HG02588 (cell line): Measurements from ENCODE around the gene TMEM151B.
"Not testable (repeated sequence)": the region's sequence is repeated elsewhere in the genome, so short reads cannot be mapped to it uniquely, and the experiment has no call there.

Source experiments
- ATAC-seq: cut with Tn5 transposase; IDR thresholded peaks from one replicate; pipeline ENCODE4 v1.9.1; 2021; ENCODE audit warnings: mild to moderate bottlenecking, moderate library complexity; ENCODE audit not compliant: unreplicated experiment

Gene TMEM151B

DNA sequence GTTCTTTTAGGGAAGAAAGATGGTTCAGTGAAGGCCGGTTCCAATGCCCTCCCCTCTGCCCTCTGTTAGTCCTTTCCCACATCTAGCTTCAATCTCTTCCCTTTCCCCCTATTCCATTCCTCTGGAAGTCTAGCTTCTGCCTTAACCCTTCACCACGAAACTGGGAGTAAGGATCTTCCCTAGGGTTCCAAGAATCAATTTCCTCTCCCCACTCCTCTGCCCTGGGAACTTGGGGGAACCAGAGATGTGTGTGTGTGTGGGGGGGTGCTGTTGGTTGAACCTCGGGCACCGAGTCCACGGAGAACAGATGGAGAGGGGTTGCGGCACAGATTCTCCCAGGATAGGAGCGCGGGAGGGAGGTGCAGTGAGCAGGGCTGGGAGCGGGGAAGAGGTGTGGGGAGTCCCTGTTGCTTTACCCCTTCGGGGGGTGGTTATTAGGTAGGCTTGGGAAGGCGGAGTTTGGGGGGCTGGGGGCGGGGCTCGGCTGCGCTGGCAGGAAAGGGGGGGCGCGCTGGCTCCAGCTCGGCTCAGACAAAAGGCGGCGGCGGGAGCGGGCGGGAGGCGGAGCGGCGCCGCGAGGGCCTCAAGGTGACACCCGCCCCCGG lies at the start of gene TMEM151B:
Gene TMEM151B, plus strand, starts transcription at position 530 of the 605 bp plus-strand sequence. CDS start 293 bp downstream, outside the sequence.
- no peak for ATAC-seq

DNA sequence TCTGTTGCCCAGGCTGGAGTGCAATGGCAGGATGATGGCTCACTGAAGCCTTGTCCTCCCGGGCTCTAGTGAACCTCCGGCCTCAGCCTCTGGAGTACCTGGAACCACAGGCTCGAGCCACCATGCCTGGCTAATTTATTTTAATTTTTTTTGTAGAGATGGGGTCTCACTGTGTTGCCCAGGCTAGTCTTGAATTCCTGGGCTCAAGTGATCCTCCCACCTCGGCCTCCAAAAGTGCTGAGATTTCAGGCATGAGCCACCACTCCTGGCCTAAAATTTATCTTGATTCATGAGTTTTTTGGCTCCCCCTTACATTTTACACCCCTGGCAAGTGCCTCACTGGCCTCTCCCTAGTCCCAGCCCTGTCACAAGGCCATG lies 49.3 kb upstream of the TMEM151B start:
- ATAC-seq, result no peak

DNA sequence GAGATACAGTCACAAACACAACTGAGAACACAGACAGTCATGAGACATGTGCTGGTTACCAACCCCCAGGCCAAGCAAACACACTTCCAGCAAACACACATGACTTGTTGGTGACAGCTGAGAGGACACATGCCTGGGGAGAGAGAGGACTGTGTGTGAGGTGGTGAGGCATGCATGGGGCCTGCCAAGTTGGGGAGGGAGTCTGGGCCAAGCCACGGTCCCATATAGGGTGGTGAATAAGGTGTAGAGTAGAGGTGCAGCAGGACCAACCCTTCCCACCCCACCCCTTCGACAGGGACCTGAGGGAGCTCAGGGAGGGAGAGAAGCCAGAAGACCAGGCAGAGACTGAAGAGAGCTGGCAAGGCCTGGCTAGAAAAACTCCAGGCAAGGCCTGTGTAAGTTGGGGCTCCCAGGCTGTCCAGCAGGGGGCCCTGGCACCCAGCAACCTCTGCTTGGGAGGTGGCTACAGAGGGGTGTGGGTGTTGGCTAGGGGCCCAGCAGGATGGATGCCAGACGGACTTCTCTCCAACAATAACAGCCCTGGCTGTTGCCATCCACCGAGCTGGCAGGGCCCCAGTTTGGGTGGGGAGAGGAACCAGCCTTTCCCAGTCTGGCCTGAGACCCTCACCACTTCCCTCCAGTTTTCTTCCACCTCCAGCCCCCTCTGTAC lies 48.8 kb upstream of the TMEM151B start:
- ATAC-seq, result no peak

DNA sequence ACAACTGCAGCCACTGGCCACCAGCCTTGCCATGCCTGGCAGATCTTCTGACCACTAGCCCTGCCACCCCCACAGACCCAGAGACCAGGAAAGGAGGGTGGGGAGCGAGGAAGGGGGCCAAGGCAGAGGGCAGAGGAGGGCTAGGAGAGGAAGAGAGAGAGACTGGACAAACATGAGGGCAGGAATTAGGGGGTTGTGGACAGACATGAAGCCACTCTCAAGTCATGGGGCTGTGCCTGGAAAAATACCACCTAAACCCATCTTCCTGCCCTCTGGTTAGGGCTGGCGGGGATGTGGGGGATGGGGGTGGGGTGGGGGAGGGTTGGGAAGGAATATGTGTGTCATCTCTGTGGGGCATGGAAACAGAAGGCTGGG lies 48.3 kb upstream of the TMEM151B start:
- ATAC-seq, result no peak

DNA sequence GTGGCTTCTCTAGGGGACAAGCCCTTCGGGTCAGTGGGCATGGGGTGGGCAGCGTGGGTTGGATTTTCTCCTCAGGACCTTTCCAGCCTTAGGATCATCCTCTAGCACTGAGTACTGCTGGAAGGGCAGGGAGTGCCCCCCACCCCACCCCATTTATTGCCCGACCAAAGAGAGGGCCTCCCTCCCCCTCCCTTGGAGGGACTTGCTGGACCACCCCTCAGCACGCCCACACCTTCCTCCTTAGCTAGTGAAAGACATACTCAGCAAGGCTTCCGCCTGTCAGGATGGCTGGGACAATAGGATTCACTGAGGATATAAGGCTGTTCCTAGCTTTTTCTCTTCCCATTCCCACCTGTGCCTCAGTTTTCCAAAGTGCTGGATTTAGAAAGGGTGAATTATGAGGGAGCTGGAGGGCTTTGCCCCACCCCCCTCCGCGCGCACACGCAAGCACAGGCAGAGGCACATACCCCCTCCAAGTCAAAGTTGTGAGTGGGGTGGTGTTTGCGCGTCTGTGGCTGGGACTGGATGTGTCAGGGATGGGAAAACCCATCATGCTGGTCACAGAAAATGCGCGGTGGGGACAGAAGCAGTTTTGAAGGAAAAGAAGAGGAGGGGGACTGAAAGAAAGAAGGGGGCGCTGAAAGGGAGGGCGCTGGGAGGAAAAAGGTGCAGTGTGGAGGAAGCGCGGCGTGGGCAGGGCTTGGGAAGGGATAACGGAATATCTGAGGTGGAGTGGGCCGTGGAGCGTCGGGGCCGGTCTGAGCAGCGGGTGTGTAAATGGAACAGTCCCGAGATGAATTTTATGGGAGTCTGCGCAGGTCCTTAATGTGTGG lies 47.5 kb upstream of the TMEM151B start:
- ATAC-seq, result no peak

DNA sequence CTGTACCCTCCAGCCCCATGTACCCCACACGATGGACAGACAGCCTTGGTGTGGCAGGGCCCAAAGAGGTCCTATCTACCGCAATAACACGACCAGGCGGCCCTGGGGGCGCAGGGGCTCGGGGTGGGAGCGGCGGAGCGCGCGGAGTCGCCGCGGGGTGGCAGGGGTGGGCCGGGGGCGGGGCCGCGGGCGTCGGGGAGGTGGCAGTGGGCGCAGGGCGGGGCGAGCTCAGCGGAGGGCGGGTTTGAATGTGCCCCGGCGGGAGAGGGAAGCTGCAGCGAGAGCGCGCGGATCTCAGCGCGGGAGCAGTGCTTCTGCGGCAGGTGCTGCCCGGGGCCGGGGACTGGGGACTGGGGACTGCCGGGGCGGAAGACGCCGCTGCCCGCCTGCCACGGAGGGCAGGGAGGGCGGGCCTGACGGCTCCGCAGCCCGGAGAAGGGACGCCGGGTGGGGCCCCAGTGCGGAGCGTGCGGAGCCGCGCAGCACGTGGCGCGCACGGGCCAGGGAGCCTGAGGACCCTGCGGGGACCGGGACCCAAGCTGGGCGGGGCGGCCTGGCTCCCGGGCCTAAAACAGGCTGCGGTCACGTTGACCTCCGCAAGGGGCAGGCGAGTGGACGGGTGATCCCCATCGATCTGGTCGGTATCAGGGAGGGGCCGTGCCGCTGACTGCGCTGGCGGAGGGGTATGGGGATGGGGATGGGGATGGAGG lies 46.8 kb upstream of the TMEM151B start, which contains the start of gene SLC29A1:
Gene SLC29A1, plus strand, starts transcription at position 277 of the 710 bp plus-strand sequence. CDS start 3,719 bp downstream, outside the sequence.
- ATAC-seq, result peak; percentile 44

DNA sequence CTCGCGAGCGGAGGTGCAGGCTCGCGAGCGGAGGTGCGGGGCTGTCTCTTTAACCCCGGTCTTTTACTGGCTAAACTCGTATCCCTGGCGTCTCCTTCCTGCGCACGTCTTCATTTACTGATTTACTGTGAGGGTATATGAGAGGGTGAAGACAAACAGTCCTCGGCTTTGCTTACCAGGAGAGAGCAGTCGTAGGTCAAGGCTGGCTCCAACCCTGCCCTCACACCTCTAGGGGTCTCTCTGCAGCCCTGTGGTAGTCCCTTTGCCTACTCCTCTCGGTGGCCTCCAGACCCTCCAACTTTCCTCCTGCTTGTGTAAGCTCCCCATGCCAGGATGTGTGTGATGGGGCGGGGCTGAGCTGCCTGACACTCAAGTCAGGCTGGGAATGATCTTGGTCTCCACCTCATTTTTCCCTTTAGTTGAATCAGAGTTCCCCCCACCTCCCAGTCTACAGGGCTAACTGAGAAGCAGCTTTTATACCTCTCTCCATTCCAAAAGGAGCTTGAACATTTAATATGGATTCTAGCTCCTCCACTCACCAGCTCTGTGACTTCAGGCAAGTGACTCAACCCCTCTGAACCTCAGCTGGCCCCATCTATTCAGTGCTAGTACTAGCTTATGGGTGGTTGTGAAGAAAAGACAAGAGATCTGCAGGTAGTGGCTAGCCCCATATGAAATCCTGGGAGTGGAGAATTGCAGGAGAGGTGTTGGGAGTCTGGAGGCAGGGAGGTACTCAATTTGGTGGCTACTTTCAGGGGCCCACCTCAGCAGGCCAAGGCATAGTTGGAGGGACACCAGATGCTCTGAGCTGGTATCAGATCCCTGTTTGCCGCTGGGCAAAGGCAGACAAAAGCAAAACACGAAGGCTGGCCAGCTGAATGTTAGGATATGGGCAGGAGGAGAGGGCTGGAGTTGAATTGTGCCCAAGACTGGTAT lies 46.0 kb upstream of the TMEM151B start:
- ATAC-seq, result no peak

DNA sequence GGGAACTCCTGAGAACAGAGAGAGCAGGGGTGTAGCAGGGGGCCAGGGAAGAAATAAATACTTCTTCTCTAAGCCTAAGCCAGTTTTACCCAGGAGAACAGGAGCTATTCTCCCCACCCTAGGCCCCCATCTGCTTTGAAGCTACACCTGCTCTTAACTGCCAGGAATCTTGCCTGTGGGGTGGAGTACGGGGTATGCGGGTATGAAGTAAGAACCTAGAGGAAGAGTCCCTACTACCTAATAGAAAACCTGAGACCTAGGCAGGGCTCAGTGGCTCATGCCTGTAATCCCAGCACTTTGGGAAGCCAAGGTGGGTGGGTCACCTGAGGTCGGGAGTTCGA lies 45.3 kb upstream of the TMEM151B start:
- ATAC-seq, result no peak

DNA sequence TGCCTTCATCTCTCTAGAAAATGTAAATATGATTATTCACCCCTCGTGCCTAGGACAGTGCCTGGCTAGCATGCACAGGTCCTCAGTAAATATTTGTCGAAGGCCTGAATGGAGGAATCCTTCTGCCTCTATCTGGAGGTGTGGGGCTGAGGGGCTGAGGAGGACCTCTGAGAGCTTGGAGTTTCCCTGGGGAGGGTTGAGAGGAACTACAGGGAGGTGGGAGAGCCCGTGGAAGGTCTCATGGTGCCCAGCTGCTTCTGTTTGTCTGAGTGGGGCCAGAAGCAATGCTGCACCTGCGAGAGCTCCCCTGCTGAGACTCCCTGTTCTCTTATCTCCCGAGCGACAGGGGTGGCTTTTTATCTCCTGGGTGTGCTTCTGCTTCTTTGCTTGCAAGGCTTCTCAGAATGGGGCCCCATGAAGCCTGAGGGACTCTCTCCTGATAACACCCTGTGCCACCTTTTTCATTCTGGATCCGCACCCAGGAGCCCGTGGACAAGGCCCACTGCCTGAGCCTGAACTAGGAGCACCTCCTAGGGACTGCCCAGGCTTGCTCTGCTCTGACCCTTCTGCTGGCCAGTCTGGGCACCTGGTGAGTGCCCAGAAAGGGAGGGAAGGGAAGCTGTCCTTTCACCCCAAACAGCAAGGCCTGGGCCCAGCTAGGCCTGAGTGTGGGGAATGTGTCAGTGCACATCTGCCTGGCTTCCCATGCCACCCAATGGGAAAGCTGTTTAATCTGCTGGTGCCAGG lies 44.5 kb upstream of the TMEM151B start:
- no peak for ATAC-seq

DNA sequence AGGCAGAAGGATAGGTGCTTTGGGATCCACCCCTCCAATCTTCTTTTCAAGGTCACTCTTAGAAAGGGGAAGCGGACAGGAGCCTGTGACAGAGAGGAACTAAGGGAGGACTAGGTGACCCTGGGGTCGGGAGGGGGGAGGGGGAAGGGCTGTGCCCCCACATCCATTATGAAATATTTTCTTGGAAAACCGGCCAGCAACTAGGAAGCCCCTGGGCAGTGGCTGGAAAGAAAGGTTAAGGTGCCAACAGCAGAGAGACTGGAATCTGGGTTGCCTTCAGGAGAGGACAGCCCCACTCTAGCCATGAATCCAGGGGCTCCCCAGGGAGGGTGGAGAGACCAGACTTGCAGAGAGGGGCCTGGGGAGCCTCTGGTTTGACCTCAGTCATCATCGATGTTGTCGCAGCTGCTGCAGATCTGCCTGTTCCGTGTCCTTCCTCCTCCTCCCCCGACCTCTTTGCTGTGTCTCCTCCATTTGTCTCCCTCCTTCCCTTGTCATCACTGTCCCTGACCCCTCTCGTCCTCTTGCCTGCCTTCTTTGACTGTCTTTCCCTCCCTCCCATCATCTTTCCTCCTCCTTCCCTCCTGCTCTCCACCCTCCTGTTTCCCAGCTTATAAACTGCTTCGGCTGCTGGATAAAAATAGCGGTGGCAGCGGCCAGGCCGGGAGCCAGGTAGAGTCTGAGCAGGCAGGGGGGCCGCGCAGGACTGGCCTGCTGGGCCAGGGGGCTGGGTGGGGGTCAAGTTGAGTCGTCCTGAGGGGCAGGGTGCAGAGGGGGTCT lies 43.7 kb upstream of the TMEM151B start:
- ATAC-seq, result no peak

DNA sequence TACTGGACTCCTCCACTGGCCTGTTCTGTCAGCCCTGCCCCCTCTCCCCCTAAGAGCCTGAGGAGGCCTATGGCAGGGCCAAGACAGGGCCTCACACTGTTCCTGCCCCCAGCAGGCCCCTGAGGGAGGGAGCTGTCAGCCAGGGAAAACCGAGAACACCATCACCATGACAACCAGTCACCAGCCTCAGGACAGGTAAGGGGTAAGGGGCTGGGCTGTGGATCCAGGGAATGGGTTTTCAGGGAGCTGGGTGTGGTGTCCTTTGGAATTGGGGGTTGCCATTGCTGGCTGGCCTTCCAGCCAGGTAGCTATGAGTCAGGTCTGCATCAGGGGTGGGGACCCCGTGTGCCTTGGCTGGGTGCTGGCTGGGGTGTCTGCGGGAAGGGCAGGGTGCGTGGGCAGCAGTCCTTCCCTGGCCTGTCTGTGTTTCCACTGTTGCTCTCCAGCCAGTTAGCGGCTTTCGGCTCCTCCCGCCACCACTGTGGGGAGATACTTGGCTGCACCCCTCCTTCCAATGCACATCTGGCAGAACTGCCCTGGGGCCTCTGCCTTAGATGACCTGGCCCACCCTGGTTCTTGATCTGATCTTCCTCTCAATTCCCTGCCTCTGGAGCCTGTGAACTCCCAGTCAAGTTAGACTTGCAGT lies 43.0 kb upstream of the TMEM151B start:
- no peak for ATAC-seq

DNA sequence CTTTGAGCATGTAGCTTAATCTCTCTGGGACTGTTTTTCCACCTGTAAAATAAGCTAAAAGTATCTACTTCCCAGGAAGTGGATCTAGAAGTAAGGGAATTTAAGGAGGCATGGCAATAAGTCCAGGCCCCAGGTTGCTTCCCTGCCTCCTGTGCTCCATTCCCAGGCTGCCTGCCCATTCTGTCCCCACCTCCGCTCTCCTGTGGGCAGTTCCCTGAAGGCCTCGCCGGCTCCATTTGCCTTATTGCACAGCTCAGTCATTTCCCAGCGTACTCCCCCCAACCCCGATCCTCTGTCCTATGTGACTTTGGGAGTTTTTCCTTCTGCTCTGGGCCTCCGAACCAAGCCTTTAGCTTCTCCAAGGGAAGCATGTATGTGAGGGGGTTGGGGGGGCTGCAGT lies 42.2 kb upstream of the TMEM151B start:
- no peak for ATAC-seq

DNA sequence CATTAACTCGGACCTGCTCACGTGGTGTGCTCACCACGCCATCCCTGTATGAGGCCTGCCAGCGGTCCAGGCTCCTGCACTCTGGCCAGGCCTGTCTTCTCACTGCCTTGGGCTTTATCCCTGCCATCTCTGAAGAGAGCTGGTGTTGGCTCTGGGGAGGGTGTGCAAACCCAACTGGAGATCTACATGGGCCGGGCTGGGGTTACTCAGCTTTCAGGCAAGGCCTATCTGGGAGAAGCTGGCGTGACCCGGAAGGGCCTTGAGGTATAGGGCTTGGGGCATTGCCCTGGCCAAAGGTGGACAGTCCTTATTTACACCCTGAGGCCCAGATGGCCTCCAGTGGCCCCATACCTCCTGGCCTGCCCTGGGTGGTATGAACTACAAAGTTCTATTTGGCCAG lies 41.8 kb upstream of the TMEM151B start:
- ATAC-seq, result no peak

DNA sequence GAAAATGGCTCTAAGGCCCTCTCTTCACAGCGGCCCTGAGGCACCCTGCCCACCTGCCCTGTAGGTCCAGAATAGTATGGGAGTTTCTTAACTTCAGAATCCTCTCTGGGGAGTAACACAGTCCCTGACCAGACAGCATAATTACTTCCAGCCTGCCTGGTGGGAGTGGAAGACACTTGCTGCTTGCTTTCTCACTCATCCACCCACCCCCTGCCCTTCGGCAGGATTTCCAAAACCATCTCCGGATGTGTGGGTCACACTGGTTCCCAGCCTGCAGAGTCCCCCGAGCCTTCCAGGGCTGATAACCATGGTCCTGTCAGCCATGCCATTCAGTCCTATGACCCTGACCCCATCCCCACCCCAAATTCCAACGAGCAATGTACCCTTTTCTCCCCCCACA lies 41.4 kb upstream of the TMEM151B start:
- ATAC-seq, result no peak

DNA sequence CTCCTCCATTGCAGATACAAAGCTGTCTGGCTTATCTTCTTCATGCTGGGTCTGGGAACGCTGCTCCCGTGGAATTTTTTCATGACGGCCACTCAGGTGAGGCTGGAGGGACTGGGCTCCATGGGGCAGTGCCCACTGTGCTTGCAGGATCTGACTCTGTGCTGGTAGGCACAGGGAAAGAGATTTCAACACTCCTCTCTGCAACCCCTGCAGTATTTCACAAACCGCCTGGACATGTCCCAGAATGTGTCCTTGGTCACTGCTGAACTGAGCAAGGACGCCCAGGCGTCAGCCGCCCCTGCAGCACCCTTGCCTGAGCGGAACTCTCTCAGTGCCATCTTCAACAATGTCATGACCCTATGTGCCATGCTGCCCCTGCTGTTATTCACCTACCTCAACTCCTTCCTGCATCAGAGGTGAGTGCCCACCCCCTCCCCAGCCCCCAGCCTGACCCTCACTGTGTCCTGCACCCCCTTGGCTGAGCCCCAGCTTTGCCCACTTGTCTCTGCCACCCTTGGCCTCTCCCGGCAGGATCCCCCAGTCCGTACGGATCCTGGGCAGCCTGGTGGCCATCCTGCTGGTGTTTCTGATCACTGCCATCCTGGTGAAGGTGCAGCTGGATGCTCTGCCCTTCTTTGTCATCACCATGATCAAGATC lies 40.7 kb upstream of the TMEM151B start:
- ATAC-seq, result no peak

DNA sequence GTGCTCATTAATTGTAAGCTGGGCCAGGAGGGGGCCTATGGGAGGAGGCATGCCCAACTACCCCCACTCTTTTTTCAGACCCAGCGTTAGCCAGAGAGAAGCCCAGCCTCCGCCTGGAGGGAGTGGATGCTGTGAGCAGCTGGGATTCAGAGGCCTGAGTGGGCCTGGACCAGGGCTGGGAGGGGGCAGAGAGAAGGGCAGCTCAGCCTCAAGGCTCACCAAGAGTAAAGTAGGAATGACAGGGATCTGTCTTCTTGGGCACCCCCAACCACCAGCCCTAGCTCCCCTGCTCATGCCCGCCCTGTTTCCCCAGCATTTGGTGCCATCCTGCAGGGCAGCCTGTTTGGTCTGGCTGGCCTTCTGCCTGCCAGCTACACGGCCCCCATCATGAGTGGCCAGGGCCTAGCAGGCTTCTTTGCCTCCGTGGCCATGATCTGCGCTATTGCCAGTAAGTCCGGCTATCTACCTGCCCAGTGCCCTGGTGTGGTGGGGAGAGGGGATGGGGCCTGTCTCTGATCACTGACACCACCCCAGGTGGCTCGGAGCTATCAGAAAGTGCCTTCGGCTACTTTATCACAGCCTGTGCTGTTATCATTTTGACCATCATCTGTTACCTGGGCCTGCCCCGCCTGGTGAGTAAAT lies 40.1 kb upstream of the TMEM151B start:
- no peak for ATAC-seq

DNA sequence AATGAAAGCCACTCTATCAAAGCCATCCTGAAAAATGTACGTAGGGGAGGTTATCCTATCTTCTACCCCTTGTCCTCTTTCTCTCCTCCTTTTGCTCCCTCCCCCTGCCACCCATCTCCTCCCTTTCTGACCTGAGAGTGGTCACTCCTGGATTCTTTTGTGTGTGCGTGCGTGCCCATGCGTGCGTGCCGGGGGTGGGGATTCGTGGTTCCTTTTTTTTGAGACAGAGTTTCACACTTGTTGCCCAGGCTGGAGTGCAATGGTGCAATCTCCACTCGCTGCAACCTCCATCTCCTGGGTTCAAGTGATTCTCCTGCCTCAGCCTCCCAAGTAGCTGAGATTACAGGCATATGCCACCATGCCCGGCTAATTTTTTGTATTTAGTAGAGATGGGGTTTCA lies 38.8 kb upstream of the TMEM151B start:
- not testable (repeated sequence) for ATAC-seq
